HG03064 (cell line): Measurements from ENCODE around the gene CFAP58.

Experiments
- ATAC-seq: cut with Tn5 transposase; IDR thresholded peaks from one replicate; pipeline ENCODE4 v1.9.1; 2021; ENCODE audit warnings: low read depth; ENCODE audit not compliant: unreplicated experiment

Gene CFAP58

GRCh38 chr10:104359811-104360210 lies 6.2 kb downstream of the CFAP58 start:
- ATAC-seq, result no peak

DNA sequence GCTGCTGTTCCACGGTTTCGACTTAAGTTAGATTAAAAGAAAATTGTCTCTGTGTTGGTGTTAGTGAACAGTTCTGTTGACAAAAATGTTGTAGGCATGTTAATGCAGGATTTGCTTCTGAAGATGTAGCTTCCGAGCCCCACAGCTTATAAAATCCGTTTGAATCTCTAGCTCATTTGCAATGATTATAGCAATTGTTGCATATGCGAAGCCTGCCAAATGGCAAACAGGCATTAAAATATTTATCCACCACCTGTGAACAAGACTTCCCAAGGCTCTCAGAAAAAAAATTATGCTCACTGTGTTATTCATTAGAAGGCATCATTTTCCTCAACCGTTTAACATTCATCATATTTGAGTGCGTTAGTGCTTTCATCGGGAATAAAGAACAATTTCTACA lies 14.3 kb downstream of the CFAP58 start:
- ATAC-seq, result no peak

- no peak for ATAC-seq
Observed at GRCh38 chr10:104368381-104368780, 14.7 kb downstream of the CFAP58 start.

GRCh38 chr10:104371753-104372152 lies 18.1 kb downstream of the CFAP58 start:
- no peak for ATAC-seq

GRCh38 chr10:104374591-104374990 lies 21.0 kb downstream of the CFAP58 start:
- ATAC-seq, result no peak

DNA sequence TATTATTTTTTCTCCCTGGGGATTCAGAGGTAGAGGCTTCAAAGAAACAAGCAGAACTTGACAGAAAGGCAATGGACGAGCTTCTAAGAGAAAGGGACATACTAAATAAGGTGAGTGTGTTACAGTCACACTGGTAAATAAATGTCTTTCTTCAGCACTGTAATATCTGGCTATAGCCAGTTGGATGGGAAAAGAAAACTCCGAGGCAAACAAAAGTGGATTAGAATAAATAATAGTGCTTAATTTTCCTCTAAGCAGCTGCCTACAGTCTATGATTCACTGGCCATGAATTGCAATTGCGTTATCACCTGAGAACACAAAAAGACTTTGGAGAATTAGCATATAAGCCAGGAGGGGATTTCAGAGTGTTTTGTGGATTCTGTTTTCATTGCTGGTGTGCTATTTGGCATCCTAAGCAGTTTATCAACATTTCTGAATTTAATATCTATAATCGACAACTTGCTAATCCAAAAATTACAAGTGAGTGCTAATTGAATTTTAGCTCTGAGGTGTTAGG lies 23.2 kb downstream of the CFAP58 start:
- no peak for ATAC-seq

GRCh38 chr10:104380336-104380735 lies 26.7 kb downstream of the CFAP58 start:
- no peak for ATAC-seq

DNA sequence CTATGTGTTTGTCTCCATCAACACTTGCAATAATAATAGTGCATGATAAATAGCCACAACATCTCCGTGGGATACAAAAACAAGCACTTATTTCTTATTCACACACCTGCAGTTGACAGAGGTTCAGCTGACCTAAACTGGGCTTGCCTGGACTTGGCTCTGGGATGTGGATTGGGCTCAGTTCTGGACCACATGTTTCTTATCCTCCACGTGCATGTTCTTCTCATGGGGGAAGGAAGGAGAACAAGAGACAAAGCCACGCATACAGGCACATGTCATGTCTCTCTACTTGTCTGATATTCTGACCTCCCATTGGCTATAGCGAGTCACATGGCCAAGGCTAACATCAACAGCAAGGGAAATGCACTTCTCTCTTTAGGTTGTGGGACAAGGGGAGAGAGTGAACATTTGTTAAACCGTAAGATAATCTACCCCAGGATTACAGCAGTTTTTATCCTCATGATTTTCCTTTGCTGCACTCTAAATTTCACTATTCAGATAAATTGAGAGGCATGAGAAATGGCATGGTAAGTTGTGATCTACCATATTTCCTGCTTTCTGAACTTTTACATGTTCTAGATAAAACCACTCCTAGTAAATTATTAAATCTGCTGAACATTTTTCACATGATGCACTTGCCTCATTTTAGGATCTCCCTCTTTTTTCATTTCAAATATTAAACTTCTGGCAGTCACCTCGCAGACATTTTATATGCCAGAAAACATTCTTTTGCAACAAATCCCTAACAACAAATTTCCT lies 33.7 kb downstream of the CFAP58 start:
- ATAC-seq, result no peak

DNA sequence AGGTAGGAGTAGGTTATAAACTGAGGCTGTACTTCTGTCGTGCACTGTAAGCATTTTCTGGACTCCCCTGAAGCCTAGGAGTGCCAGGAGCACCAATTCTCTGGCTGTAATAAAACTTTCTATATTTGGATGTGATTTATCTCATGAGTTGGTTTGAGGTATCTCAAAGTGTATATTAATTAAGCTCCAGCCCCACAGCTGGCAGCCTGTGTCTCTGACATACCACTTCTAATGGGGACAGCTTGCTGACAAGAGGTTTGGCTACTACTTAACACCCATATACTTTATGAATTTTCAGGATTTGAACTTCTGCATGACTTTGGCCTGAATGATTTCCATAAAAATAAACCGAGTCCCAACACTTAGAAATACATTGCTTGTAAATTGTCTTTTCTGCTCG lies 35.2 kb downstream of the CFAP58 start:
- ATAC-seq, result no peak

- ATAC-seq, result no peak
Observed at GRCh38 chr10:104391150-104391968, 37.7 kb downstream of the CFAP58 start.

GRCh38 chr10:104391969-104392296 lies 38.3 kb downstream of the CFAP58 start:
- ATAC-seq, result no peak

DNA sequence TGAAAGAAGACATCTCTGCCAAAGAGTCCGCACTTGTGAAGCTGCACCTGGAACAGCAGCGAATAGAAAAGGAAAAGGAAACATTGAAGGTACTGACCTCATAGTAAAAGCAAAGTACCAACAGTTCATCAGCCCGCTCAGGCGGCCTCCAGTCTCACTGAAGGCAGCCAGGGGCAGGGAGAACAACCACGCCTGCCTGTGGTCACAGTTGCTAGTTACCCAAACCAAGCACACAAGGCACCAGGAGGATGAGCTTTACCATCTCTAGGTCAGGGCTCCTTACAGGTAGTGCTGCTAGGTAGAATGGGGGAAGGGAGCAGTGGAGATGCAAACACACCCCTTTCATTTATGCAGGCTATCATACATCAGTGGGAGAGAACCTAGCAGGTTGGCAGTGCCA lies 39.8 kb downstream of the CFAP58 start:
- no peak for ATAC-seq

- ATAC-seq, result no peak
Observed at GRCh38 chr10:104396581-104396980, 42.9 kb downstream of the CFAP58 start.

DNA sequence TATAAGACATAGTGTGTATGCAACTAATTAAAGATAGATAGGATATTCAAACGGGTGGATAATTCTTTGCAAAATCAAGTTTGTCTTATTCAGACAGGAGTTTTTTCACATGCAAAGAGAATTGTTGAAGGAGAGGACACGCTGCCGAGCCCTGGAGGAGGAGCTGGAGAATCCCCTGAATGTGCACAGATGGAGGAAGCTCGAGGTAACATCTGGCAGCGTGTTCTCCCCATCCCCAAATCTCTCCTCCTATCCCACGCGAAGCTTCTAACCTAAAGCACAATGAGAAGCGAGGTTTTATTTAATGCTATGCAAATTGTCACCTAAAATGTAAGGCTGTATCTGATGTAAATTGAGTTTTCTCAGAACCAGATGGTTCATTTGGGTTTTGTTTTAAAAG lies 50.0 kb downstream of the CFAP58 start:
- ATAC-seq, result no peak

GRCh38 chr10:104406715-104407650 lies 53.4 kb downstream of the CFAP58 start:
- no peak for ATAC-seq

DNA sequence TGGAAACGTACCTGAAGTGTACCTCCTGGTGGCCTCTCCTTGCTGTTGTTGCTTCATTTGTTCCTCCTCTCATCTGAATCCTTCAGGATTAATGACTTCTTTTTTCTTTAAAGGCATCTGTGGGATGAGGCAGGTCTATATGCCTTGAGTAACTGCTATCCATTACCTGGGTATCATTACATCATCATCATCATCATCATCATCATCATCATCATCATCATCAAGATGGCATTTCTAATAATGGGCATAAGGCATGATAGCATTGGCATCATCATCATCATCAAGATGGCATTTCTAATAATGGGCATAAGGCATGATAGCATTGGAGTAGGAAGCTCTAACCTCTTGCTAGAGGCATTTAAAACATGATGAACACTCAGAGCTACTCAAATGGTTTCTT lies 59.9 kb downstream of the CFAP58 start:
- no peak for ATAC-seq

DNA sequence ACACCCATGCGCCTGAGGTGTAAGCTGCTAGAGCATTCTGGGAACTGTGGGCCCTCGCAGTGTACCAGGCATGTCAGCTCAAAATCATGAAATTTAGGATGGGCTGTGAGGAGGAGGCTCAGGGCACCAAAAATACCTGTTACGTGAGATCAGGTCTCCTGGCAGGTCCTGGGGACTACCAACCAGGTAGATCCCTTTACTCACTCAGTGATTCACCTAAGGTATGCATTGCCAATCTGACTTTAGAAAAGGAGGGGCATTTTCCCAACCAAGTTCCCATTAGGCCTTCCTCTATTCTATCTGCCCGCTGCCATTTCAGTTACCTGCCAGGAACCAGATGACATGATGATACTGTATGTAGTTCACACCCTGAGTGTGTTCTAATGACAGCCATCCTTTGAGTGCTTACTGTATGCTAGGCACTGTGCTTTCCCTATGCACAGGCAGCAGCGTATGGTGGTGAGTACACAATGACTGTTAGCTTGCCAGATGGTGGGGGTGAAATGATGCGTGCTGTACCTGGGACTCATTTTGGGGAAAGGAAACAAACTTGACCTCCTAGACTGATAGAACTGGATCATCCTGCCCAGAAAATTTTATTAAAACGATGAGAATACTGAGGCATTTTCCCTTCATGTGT lies 62.0 kb downstream of the CFAP58 start:
- no peak for ATAC-seq

- ATAC-seq, result no peak
Observed at GRCh38 chr10:104416851-104417250, 63.2 kb downstream of the CFAP58 start.

GRCh38 chr10:104417637-104418292 lies 64.1 kb downstream of the CFAP58 start:
- no peak for ATAC-seq

- ATAC-seq, result peak; percentile 97
Observed at GRCh38 chr10:104424719-104425118, 71.1 kb downstream of the CFAP58 start.
